ENCODE results near the gene HOXA13.

DNA sequence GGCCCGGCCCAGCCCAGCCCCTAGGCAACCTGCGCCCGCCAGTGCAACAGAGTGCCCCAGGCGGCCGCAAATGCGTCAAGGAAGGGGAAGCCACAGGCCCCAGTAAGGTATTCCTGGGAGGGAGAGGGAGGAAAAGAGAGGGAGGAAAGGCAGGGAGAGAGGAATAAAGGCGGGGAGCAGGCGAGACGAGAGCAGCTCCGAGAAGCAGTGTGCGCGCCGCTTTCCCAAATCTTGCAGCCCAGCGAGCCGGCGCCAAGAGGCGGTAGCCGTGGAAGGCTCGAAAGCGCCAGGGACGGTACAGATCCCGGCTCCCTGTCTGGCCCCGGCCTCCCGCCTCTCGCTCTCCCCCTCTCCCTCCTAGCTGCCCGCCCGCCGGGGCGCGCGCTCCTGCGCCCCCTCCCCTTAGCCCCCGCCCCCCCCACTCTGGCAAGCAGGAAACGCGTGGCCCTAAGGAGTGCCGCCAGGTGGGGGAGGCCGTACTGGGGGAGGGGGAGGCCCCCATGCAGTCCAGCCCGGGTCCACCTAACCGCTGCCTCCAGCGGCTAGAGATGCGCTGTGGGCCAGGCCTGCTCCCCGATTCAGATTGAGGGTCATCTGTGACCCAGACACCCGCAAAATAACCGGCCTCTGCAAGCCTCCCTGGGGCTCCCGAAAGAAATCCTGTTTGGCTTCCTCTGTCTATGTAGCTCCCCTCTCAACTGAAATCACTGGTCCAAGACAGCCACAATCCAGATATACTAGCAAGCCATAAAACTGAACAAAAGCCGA is 30.0 kb downstream of the HOXA13 start:
- TF ChIP-seq CTCF (IDR thresholded peaks at IDR 0.05): no peak
- TF ChIP-seq POLR2A (IDR thresholded peaks at IDR 0.05): no peak
